GM19099 (cell line): ENCODE measurements around the gene ELP2.

Experiments used
- POLR2A ChIP-seq: IDR thresholded peaks from 3 replicates; pipeline ENCODE4 v1.6.1; 2011; ENCODE audit warnings: low read depth; ENCODE audit not compliant: insufficient read length; ENCODE audit errors: extremely low read depth

The ELP2 gene

GRCh38 chr18:36217348-36217747, 87.6 kb downstream of the ELP2 start:
- no peak for TF ChIP-seq POLR2A

GRCh38 chr18:36229188-36229587, 99.5 kb downstream of the ELP2 start:
- TF ChIP-seq POLR2A = no peak
